Neural progenitor cell (in vitro differentiated cells): Measurements from ENCODE around the gene SSC5D.

Source experiments
- CTCF ChIP-seq: fragments of 200-600 bp; sonication (generic); IDR thresholded peaks from 2 replicates; pipeline ENCODE4 v1.5.1; 2017; ENCODE audit warnings: antibody characterized with exemption, mild to moderate bottlenecking
- EZH2 ChIP-seq: fragments of 200-600 bp; sonication (generic); IDR thresholded peaks from 2 replicates; pipeline ENCODE4 v1.6.1; 2017; ENCODE audit warnings: antibody characterized with exemption, mild to moderate bottlenecking, moderate library complexity
- EZH2phosphoT487 ChIP-seq: fragments of 200-600 bp; sonication (generic); IDR thresholded peaks from 2 replicates; pipeline ENCODE4 v1.6.1; 2017; ENCODE audit warnings: antibody characterized with exemption

- TF ChIP-seq CTCF, result no peak
- no peak for TF ChIP-seq EZH2phosphoT487
- no peak for TF ChIP-seq EZH2
Observed at GRCh38 chr19:55479451-55480230, 8.6 kb upstream of the SSC5D start.
